Effector memory CD8-positive, alpha-beta T cell (primary cell): ENCODE measurements around the gene LSM3.

Source experiments
- ATAC-seq: fragments of 150-1000 bp; cut with Tn5 transposase; replicated peaks from 2 replicates; pipeline ENCODE4 v1.10.0; 2021; ENCODE audit warnings: mild to moderate bottlenecking, moderate library complexity
- DNase-seq, 3 experiments: peaks; one replicate each; pipeline ENCODE4 v3.0.0; 2021
- H3K27ac Mint-ChIP-seq, 2 donors: one replicate each; pipeline ENCODE4 v1.8.0; 2022; ENCODE audit warnings: mild to moderate bottlenecking in 2 of 2, mixed read lengths in 2 of 2, moderate library complexity in 2 of 2
- H3K27me3 Mint-ChIP-seq, 2 donors: one replicate each; pipeline ENCODE4 v1.8.0; 2022; ENCODE audit warnings: mixed read lengths in 2 of 2
- H3K36me3 Mint-ChIP-seq: one replicate; pipeline ENCODE4 v1.8.0; 2022; ENCODE audit warnings: mild to moderate bottlenecking, moderate library complexity, mixed read lengths; ENCODE audit not compliant: insufficient read depth
- H3K4me1 Mint-ChIP-seq, 2 donors: one replicate each; pipeline ENCODE4 v1.8.0; 2022; ENCODE audit warnings: low read depth in 2 of 2, mixed read lengths in 2 of 2
- H3K4me3 Mint-ChIP-seq, 2 donors: one replicate each; pipeline ENCODE4 v1.8.0; 2022; ENCODE audit warnings: mild to moderate bottlenecking in 2 of 2, mixed read lengths in 2 of 2, moderate library complexity in 2 of 2
- H3K9me3 Mint-ChIP-seq, 2 donors: one replicate each; pipeline ENCODE4 v1.8.0; 2022; ENCODE audit warnings: mixed read lengths in 2 of 2

LSM3 gene

DNA sequence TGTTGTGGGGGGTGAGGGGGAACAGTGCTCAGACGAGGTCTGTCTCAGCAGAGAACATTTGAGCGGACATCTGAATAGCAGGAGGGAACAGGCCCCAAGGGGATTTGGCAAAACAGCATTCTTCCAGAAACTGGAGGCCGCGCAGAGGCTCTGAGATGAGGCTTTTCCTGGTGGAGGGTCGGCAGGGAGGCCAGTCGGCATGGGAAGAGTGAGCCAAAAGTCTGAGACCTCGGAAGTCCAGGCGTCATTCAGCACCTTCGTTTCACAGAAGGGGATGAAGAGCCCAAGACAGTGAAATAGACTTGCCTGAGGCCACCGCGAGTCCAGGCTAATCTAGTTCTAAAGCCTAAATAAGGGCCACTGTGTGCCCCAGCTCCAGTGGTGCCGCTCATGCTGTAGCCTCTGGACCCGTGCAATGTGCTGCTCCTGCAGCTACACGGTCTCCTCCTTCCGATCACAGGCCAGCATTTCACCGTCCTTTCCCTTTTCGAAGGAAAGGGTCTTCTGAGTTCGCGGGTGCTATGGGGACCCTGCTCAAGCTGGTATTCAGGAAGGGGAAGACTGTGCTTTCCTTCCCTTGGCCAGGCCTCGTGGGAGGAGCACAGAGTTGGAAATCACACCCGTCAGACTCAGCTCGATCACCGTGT, 24.4 kb downstream of the LSM3 start:
- no peak overlapping the region for H3K27ac Mint-ChIP-seq
- H3K4me3 Mint-ChIP-seq: no peak overlapping the region
- H3K4me1 Mint-ChIP-seq: peaks cover 5% of the 10 kb centered on the region in 2 donors
- ATAC-seq: no peak
- H3K27me3 Mint-ChIP-seq: no peaks in the 10 kb centered on the region
- peaks cover 18% of the 10 kb centered on the region for H3K36me3 Mint-ChIP-seq
- no peaks in the 10 kb centered on the region for H3K9me3 Mint-ChIP-seq
- no peak for DNase-seq

DNA sequence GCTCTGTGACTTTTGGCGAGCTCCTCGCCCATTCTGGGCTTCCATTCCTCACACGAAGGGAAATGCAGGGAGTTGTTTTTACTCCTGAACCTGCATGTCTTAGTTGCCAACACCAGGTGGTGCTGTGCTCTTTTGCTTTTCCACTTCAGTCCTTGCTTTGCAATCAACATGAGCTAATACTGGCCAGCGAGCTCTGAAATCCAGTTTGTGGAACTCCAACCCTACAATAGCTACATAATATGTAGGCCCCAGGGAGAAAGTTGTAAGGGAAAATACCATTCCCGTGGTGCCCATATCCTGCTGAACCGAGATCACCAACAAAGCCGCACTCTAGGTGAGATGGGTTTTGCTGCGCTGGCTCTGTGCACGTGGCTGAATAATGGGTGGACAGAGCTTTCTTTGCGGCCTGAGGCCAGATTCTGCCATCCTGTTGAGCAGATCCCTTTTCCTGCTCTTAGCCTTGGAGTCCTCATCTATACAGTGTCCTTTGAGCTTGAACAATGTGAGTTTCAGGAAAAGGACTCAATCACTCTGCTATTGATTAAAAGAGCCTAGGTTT, 25.0 kb downstream of the LSM3 start:
- peak in 2 of 3 experiments; percentile 11 to 23 for DNase-seq
- H3K27ac Mint-ChIP-seq: no peak overlapping the region
- H3K36me3 Mint-ChIP-seq: peaks cover 12% of the 10 kb centered on the region
- peak; percentile 70 for ATAC-seq
- H3K9me3 Mint-ChIP-seq: no peaks in the 10 kb centered on the region
- peaks cover 5% of the 10 kb centered on the region in 2 donors for H3K4me1 Mint-ChIP-seq
- no peaks in the 10 kb centered on the region for H3K27me3 Mint-ChIP-seq
- no peak overlapping the region for H3K4me3 Mint-ChIP-seq

DNA sequence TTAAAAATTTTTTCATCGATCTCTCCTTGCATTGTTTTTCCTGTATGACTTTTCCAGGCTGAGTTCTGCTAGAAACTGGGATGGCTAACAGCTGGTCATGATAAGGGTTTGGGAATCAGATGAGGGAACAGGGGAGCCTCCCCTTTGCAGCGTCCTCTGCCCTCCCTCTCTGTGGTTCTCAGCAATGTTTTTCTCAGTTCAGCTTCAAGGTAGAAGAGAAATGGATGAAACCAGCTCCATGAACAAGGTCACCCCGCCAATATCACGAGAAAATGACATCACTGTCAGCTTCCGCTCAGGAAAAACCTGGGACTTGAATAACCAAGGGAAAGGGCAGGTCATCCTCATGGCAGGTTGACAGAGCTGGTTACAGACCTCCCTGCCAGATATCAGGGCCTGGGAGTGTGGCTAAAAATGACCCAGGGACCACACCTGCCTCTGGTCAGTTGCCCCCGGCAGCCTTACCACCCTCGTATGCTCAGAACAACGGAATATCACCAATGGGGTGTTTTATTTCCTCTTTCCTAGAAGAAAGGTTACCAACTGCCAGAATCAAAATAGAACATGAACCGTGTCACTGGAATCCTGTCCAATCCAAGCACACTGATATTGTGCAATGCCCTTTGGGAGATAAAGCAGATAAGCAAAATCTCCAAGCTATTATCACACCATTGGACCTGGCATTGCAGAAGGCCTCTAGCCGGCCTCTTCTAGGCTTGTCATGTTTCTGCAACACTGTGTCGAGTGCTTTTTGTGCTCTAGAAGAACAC, 26.1 kb downstream of the LSM3 start:
- peaks cover 5% of the 10 kb centered on the region in 2 donors for H3K4me1 Mint-ChIP-seq
- no peaks in the 10 kb centered on the region for H3K27me3 Mint-ChIP-seq
- H3K9me3 Mint-ChIP-seq: no peaks in the 10 kb centered on the region
- ATAC-seq (no peak), DNase-seq (no peak)
- H3K4me3 Mint-ChIP-seq: no peak overlapping the region
- H3K27ac Mint-ChIP-seq: peak overlapping the region in 1 of 2 donors; percentile 7
- H3K36me3 Mint-ChIP-seq: peaks cover 4% of the 10 kb centered on the region

DNA sequence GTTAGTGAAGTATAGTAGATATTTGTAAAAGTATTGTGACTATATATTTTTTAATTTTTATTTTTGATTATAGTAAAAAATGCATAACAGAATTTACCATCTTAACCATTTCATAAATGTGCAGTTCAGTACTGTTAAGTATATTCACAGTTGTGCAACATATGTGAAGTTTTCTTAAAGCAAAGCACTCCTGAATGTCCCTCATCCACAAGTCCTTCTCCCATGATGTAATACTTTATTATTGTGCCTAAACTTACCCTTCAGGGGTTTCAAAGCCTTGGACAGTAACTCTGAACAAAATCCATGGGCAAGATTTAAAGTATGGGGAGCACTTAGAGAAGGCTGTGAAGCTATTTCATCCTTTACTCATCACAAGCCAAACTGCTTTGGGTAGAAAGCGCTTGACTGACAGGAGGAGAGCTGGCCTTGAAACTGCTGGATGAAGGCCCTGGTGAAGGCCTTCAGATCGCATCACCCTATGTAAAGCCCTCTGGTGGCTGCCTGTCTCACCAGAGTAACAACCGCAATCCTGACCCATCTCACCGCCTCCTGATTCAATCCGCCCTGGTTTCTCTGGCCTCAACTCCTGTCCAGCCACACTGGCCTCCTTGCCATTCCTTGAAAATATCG, 28.0 kb downstream of the LSM3 start:
- DNase-seq (no peak), ATAC-seq (no peak)
- Mint-ChIP-seq H3K4me3 (no peak overlapping the region), H3K4me1 (peaks cover 5% of the 10 kb centered on the region in 2 donors), H3K27me3 (peaks cover 0 to 5% of the 10 kb centered on the region in 2 donors), H3K36me3 (no peaks in the 10 kb centered on the region), H3K27ac (no peak overlapping the region), H3K9me3 (no peaks in the 10 kb centered on the region)

GRCh38 chr3:14208168-14208567, 29.6 kb downstream of the LSM3 start:
- no peak overlapping the region for H3K27ac Mint-ChIP-seq
- peaks cover 4 to 5% of the 10 kb centered on the region in 2 donors for H3K4me1 Mint-ChIP-seq
- ATAC-seq (no peak), DNase-seq (no peak)
- no peak overlapping the region for H3K4me3 Mint-ChIP-seq
- peaks cover 0 to 9% of the 10 kb centered on the region in 2 donors for H3K27me3 Mint-ChIP-seq
- no peaks in the 10 kb centered on the region for H3K36me3 Mint-ChIP-seq
- no peaks in the 10 kb centered on the region for H3K9me3 Mint-ChIP-seq

- ATAC-seq (no peak), DNase-seq (no peak)
- Mint-ChIP-seq H3K27ac (no peak overlapping the region), H3K9me3 (no peaks in the 10 kb centered on the region), H3K36me3 (no peaks in the 10 kb centered on the region), H3K4me3 (no peak overlapping the region), H3K27me3 (peaks cover 0 to 9% of the 10 kb centered on the region in 2 donors), H3K4me1 (no peaks in the 10 kb centered on the region)
Measured at GRCh38 chr3:14208977-14209394, 30.4 kb downstream of the LSM3 start.

DNA sequence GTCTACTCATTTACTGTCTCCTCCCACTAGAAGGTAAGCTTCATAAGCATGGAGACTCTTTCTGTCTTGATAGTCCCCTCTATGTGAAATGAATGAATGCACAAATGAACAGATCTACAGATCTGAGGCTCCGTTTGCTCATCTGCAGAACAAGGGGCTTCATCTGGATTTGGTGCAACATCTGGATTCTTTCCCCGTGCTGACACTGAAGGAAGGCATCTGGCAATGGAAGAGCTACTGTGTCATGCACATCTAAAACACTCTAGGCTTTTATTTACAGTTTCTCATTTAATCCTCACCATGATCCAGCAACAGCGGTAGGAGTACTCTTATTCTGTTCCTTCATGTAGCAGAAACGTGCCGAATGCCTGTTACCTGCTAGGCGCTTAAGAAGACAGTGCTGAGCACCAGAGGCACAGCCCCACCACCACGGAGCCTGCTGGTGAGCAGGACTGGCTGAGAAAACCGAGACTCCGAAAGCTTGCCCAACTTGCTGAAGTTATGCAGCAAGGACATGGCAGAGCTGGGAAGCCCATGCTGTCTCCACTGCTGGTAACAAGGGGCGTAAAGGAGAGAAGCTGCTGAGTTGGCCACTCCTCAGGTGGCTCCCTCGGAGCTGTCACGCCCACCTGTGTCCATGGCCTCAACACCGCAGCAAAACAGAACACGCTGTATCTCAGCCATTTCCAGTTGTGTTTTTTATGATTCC, 31.1 kb downstream of the LSM3 start:
- ATAC-seq (no peak), DNase-seq (no peak)
- Mint-ChIP-seq H3K27me3 (peaks cover 0 to 9% of the 10 kb centered on the region in 2 donors), H3K4me1 (no peaks in the 10 kb centered on the region), H3K36me3 (no peaks in the 10 kb centered on the region), H3K27ac (no peak overlapping the region), H3K4me3 (no peak overlapping the region), H3K9me3 (no peaks in the 10 kb centered on the region)

DNA sequence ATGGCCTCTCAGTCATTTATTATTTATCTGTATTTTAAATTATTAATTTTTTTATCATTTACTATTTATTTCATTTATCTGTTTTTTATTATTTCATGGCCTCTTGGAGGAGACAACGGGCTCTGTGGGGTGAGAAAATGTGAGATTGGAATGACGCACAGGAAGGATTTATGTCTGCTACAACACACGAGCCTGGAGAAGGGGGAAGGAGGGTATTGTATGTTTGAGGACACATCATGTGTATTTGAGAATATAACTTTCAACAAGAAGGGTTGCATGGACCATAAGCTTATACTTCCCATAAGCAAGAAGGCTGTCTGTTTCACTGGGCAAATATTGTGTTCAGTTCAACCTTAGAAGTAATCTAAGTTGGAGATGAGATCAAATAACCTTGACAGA, 31.7 kb downstream of the LSM3 start:
- Mint-ChIP-seq H3K9me3 (no peaks in the 10 kb centered on the region), H3K36me3 (no peaks in the 10 kb centered on the region), H3K4me1 (no peaks in the 10 kb centered on the region), H3K4me3 (no peak overlapping the region), H3K27ac (no peak overlapping the region), H3K27me3 (peaks cover 0 to 9% of the 10 kb centered on the region in 2 donors)
- no peak for ATAC-seq
- no peak for DNase-seq

GRCh38 chr3:14210843-14211594, 32.4 kb downstream of the LSM3 start:
- Mint-ChIP-seq H3K27ac (no peak overlapping the region), H3K9me3 (no peaks in the 10 kb centered on the region), H3K27me3 (peaks cover 0 to 9% of the 10 kb centered on the region in 2 donors), H3K4me3 (no peak overlapping the region), H3K36me3 (no peaks in the 10 kb centered on the region), H3K4me1 (no peaks in the 10 kb centered on the region)
- ATAC-seq (no peak), DNase-seq (no peak)

DNA sequence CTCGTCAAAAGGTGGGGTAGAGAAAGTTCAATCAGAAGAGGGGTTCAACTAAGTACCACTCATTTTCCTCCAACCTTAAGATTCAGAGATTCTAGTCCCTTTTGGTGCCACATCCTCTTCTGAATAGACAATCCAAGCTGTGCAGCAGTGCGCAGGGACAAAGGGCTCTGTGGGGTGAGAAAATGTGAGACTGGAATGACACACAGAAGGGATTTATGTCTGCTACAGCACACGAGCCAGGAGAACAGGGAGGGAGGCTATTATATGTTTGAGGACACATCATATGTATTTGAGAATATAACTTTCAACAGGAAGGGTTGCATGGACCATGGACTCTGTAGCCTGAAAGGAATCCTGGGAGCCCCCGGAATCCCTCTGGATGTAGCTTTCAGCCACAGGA, 33.0 kb downstream of the LSM3 start:
- no peaks in the 10 kb centered on the region for H3K36me3 Mint-ChIP-seq
- peaks cover 0 to 9% of the 10 kb centered on the region in 2 donors for H3K27me3 Mint-ChIP-seq
- no peak overlapping the region for H3K27ac Mint-ChIP-seq
- no peak overlapping the region for H3K4me3 Mint-ChIP-seq
- no peak for ATAC-seq
- H3K9me3 Mint-ChIP-seq: no peaks in the 10 kb centered on the region
- no peaks in the 10 kb centered on the region for H3K4me1 Mint-ChIP-seq
- no peak for DNase-seq

GRCh38 chr3:14212032-14212431, 33.4 kb downstream of the LSM3 start:
- Mint-ChIP-seq H3K9me3 (no peaks in the 10 kb centered on the region), H3K36me3 (no peaks in the 10 kb centered on the region), H3K27me3 (peaks cover 0 to 9% of the 10 kb centered on the region in 2 donors), H3K27ac (no peak overlapping the region), H3K4me3 (no peak overlapping the region), H3K4me1 (no peaks in the 10 kb centered on the region)
- ATAC-seq (no peak), DNase-seq (no peak)

- H3K27ac Mint-ChIP-seq: no peak overlapping the region
- ATAC-seq (no peak), DNase-seq (no peak)
- peaks cover 0 to 9% of the 10 kb centered on the region in 2 donors for H3K27me3 Mint-ChIP-seq
- no peaks in the 10 kb centered on the region for H3K9me3 Mint-ChIP-seq
- H3K36me3 Mint-ChIP-seq: no peaks in the 10 kb centered on the region
- H3K4me3 Mint-ChIP-seq: no peak overlapping the region
- H3K4me1 Mint-ChIP-seq: no peaks in the 10 kb centered on the region
Measured at GRCh38 chr3:14213066-14213774, 34.6 kb downstream of the LSM3 start.
